Measurements from ENCODE around the gene LRIG2.

DNA sequence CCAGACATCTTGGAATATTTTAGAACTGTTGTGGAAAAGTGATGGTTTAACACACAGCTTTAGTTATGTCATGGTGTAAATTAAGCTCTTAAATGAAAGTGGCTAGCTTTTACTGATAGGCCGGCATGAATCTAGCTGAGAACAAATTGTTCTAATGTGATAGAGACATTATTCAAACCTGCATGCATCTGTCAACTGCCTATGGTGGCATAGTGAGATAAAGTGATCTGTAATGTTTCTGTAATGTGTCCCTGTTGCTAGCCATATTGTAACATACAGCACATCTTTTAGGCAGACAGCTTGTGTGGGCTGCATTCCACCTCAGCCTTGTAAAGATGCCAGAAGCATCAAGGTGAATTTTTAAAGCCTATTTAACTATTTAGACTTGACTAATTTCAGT is 16.0 kb downstream of the LRIG2 start:
- TF ChIP-seq, protein P1, sequence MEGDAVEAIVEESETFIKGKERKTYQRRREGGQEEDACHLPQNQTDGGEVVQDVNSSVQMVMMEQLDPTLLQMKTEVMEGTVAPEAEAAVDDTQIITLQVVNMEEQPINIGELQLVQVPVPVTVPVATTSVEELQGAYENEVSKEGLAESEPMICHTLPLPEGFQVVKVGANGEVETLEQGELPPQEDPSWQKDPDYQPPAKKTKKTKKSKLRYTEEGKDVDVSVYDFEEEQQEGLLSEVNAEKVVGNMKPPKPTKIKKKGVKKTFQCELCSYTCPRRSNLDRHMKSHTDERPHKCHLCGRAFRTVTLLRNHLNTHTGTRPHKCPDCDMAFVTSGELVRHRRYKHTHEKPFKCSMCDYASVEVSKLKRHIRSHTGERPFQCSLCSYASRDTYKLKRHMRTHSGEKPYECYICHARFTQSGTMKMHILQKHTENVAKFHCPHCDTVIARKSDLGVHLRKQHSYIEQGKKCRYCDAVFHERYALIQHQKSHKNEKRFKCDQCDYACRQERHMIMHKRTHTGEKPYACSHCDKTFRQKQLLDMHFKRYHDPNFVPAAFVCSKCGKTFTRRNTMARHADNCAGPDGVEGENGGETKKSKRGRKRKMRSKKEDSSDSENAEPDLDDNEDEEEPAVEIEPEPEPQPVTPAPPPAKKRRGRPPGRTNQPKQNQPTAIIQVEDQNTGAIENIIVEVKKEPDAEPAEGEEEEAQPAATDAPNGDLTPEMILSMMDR (IDR thresholded peaks at IDR 0.05; ENCODE audit: insufficient read depth, low read length, poor library complexity, severe bottlenecking), result no peak
- TF ChIP-seq EZH2phosphoT487 (conservative IDR thresholded peaks at IDR 0.05; ENCODE audit: low read length), result no peak
